Hematopoietic multipotent progenitor cell treated with erythropoietin and hydrocortisone succinate and interleukin-3 and kit ligand, for 6 days (in vitro differentiated cells): ENCODE measurements around the gene RBM33.

ENCODE experiments used
- DNase-seq: peaks from one replicate; pipeline ENCODE4 v3.0.0-alpha.2; 2015

The RBM33 gene

GRCh38 chr7:155800301-155800700, 155.8 kb downstream of the RBM33 start:
- no peak for DNase-seq

GRCh38 chr7:155800741-155801267, 156.3 kb downstream of the RBM33 start:
- DNase-seq: no peak

- no peak for DNase-seq
Observed at GRCh38 chr7:155802291-155802690, 157.8 kb downstream of the RBM33 start.

GRCh38 chr7:155802906-155803417, 158.5 kb downstream of the RBM33 start:
- DNase-seq: no peak

GRCh38 chr7:155803418-155804376, 159.2 kb downstream of the RBM33 start:
- peak; percentile 31 for DNase-seq

GRCh38 chr7:155804431-155804831, 160.0 kb downstream of the RBM33 start:
- DNase-seq: no peak

- DNase-seq: peak; percentile 71
Observed at GRCh38 chr7:155804897-155805825, 160.7 kb downstream of the RBM33 start.

- no peak for DNase-seq
Observed at GRCh38 chr7:155805826-155806095, 161.3 kb downstream of the RBM33 start.

- no peak for DNase-seq
Observed at GRCh38 chr7:155806096-155806871, 161.8 kb downstream of the RBM33 start.

GRCh38 chr7:155807065-155807671, 162.7 kb downstream of the RBM33 start:
- peak; percentile 30 for DNase-seq

GRCh38 chr7:155807789-155808548, 163.5 kb downstream of the RBM33 start:
- peak; percentile 27 for DNase-seq

- no peak for DNase-seq
Observed at GRCh38 chr7:155808549-155809331, 164.3 kb downstream of the RBM33 start.

- no peak for DNase-seq
Observed at GRCh38 chr7:155809332-155809946, 165.0 kb downstream of the RBM33 start.

GRCh38 chr7:155809947-155810769, 165.7 kb downstream of the RBM33 start:
- DNase-seq: no peak

- no peak for DNase-seq
Observed at GRCh38 chr7:155810770-155811559, 166.5 kb downstream of the RBM33 start.

- no peak for DNase-seq
Observed at GRCh38 chr7:155811560-155811894, 167.1 kb downstream of the RBM33 start.

GRCh38 chr7:155811895-155812761, 167.7 kb downstream of the RBM33 start, which contains the start of gene SHH:
SHH (minus strand) TSS chr7:155812463; CDS start chr7:155812122, 341 bp downstream.
- no peak for DNase-seq
